Measurements from ENCODE around the gene TTC23.

The TTC23 gene

DNA sequence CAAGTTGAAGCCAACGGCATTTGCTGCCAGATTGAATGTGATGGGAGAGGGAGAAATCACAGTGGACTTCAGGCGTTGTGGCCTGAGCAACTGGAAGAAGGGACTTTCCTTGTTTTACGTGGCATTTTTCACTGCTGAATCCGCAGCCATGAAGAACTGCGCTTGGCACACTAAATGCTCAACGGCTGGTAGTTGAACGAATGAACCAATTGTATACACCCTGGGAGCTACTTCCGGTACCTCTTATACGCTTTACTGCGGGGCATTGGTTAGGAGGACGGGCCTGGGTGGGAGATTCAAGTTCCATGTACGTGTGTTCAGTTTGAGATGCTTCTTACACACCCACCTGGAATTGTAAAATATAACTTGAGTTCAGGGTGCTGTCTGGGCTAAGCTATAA, 139.3 kb downstream of the TTC23 start:
- no peak for TF ChIP-seq L3MBTL2 (conservative IDR thresholded peaks at IDR 0.05)
- TF ChIP-seq, protein P1, sequence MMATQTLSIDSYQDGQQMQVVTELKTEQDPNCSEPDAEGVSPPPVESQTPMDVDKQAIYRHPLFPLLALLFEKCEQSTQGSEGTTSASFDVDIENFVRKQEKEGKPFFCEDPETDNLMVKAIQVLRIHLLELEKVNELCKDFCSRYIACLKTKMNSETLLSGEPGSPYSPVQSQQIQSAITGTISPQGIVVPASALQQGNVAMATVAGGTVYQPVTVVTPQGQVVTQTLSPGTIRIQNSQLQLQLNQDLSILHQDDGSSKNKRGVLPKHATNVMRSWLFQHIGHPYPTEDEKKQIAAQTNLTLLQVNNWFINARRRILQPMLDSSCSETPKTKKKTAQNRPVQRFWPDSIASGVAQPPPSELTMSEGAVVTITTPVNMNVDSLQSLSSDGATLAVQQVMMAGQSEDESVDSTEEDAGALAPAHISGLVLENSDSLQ (IDR thresholded peaks at IDR 0.05): no peak
- TF ChIP-seq SUZ12 (IDR thresholded peaks at IDR 0.05): no peak
- no peak for TF ChIP-seq NFRKB (IDR thresholded peaks at IDR 0.05)
- TF ChIP-seq TARDBP (IDR thresholded peaks at IDR 0.05): no peak
- TF ChIP-seq SP1 (IDR thresholded peaks at IDR 0.05): no peak
- TF ChIP-seq HDGF (IDR thresholded peaks at IDR 0.05; ENCODE audit: borderline replicate concordance): no peak
- TF ChIP-seq BHLHE40 (IDR thresholded peaks at IDR 0.05; ENCODE audit: borderline replicate concordance): no peak
- no peak for TF ChIP-seq ZNF384 (IDR thresholded peaks at IDR 0.05)
- TF ChIP-seq ARNT (IDR thresholded peaks at IDR 0.05): no peak
- no peak for TF ChIP-seq FOXM1 (IDR thresholded peaks at IDR 0.05; ENCODE audit: borderline replicate concordance)
- TF ChIP-seq FOXK2 (IDR thresholded peaks at IDR 0.05): no peak
- TF ChIP-seq LEF1 (IDR thresholded peaks at IDR 0.05; ENCODE audit: borderline replicate concordance): no peak
- TF ChIP-seq FOXA1 (IDR thresholded peaks at IDR 0.05): no peak
- no peak for TF ChIP-seq CTBP1 (IDR thresholded peaks at IDR 0.05; ENCODE audit: borderline replicate concordance)
- TF ChIP-seq ELF4 (IDR thresholded peaks at IDR 0.05): no peak
- CTCF ChIA-PET: interaction anchor here (0.7 kb wide), 1 partner anchor 10 kb away, joined by 3 read pairs; no protein-coding TSS in a partner anchor
- DNase-seq (ENCODE audit: extremely low spot score): no peak
- POLR2A ChIA-PET: interaction anchor here (1.2 kb wide), 1 partner anchor 138 kb away, joined by 4 read pairs; no protein-coding TSS in a partner anchor

DNA sequence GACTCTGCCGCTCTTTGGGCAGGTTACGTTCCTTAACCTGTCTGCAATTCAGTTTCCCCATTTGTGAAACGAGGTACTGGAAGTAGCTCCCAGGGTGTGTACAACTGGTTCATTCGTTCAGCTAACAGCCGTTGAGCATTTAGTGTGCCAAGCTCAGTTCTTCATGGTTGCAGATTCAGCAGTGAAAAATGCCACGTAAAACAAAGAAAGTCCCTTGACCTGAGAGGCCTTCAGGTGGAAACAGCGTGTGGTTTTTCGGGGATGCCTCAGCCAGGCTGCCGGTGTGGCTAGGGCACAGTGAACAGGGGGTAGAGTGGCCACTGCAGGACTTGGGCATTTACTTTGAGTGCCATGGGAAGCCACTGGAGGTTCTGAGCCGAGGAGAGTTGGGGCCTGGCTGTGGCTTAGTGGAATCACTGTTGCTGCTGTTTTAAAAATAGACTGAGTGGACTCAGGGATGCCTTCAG, 139.8 kb downstream of the TTC23 start:
- POLR2A ChIA-PET: interaction anchor here (1.2 kb wide), 1 partner anchor 138 kb away, joined by 4 read pairs; no protein-coding TSS in a partner anchor
- no peak for DNase-seq (ENCODE audit: extremely low spot score)
- TF ChIP-seq BHLHE40 (IDR thresholded peaks at IDR 0.05; ENCODE audit: borderline replicate concordance): no peak
- TF ChIP-seq, protein P1 (IDR thresholded peaks at IDR 0.05): no peak
- TF ChIP-seq FOXA1 (IDR thresholded peaks at IDR 0.05): no peak
- TF ChIP-seq HDGF (IDR thresholded peaks at IDR 0.05; ENCODE audit: borderline replicate concordance): no peak
- no peak for TF ChIP-seq LEF1 (IDR thresholded peaks at IDR 0.05; ENCODE audit: borderline replicate concordance)
- no peak for TF ChIP-seq TARDBP (IDR thresholded peaks at IDR 0.05)
- TF ChIP-seq FOXM1 (IDR thresholded peaks at IDR 0.05; ENCODE audit: borderline replicate concordance): no peak
- no peak for TF ChIP-seq FOXK2 (IDR thresholded peaks at IDR 0.05)
- TF ChIP-seq NFRKB (IDR thresholded peaks at IDR 0.05): no peak
- TF ChIP-seq CTBP1 (IDR thresholded peaks at IDR 0.05; ENCODE audit: borderline replicate concordance): no peak
- TF ChIP-seq ARNT (IDR thresholded peaks at IDR 0.05): no peak
- no peak for TF ChIP-seq L3MBTL2 (conservative IDR thresholded peaks at IDR 0.05)
- no peak for TF ChIP-seq SUZ12 (IDR thresholded peaks at IDR 0.05)
- TF ChIP-seq SP1 (IDR thresholded peaks at IDR 0.05): no peak
- TF ChIP-seq ELF4 (IDR thresholded peaks at IDR 0.05): no peak
- no peak for TF ChIP-seq ZNF384 (IDR thresholded peaks at IDR 0.05)
- CTCF ChIA-PET: interaction anchor here (0.5 to 1.3 kb wide), 3 partner anchors 9 to 302 kb away, joined by 3 to 5 read pairs (median 5); no protein-coding TSS in a partner anchor

DNA sequence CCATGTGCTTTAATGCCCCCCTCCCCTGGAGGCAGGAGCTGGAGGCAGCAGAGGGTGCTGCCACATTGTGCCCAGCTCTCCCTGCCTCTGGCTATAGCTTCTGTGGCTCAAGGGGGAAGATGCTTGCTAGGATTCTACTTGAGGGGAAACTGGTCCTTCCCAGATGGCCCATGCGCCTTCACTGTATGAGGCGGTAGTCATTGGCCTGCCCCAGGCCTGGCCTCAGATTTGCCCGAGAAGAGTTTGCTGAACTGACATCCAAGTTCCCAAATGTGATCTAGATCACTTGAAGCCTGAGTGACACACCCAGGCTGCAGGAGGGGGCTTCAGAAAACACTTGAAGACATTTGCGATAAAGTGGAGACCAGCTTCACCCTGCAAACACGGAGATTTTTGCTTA, 140.4 kb downstream of the TTC23 start:
- DNase-seq (ENCODE audit: extremely low spot score): no peak
- POLR2A ChIA-PET: no interaction called here
- CTCF ChIA-PET: interaction anchor here (0.5 to 1.3 kb wide), 3 partner anchors 15 to 595 kb away, joined by 3 to 5 read pairs (median 5); no protein-coding TSS in a partner anchor
- TF ChIP-seq SUZ12 (IDR thresholded peaks at IDR 0.05) (no peak), NFRKB (IDR thresholded peaks at IDR 0.05) (no peak), CTBP1 (IDR thresholded peaks at IDR 0.05; ENCODE audit: borderline replicate concordance) (no peak), TARDBP (IDR thresholded peaks at IDR 0.05) (no peak), SP1 (IDR thresholded peaks at IDR 0.05) (no peak), HDGF (IDR thresholded peaks at IDR 0.05; ENCODE audit: borderline replicate concordance) (no peak), ELF4 (IDR thresholded peaks at IDR 0.05) (no peak), LEF1 (IDR thresholded peaks at IDR 0.05; ENCODE audit: borderline replicate concordance) (no peak), L3MBTL2 (conservative IDR thresholded peaks at IDR 0.05) (no peak), BHLHE40 (IDR thresholded peaks at IDR 0.05; ENCODE audit: borderline replicate concordance) (no peak), FOXM1 (IDR thresholded peaks at IDR 0.05; ENCODE audit: borderline replicate concordance) (no peak), ARNT (IDR thresholded peaks at IDR 0.05) (no peak), FOXK2 (IDR thresholded peaks at IDR 0.05) (no peak), ZNF384 (IDR thresholded peaks at IDR 0.05) (no peak), FOXA1 (IDR thresholded peaks at IDR 0.05) (no peak)
- TF ChIP-seq, protein P1 (IDR thresholded peaks at IDR 0.05): no peak

DNA sequence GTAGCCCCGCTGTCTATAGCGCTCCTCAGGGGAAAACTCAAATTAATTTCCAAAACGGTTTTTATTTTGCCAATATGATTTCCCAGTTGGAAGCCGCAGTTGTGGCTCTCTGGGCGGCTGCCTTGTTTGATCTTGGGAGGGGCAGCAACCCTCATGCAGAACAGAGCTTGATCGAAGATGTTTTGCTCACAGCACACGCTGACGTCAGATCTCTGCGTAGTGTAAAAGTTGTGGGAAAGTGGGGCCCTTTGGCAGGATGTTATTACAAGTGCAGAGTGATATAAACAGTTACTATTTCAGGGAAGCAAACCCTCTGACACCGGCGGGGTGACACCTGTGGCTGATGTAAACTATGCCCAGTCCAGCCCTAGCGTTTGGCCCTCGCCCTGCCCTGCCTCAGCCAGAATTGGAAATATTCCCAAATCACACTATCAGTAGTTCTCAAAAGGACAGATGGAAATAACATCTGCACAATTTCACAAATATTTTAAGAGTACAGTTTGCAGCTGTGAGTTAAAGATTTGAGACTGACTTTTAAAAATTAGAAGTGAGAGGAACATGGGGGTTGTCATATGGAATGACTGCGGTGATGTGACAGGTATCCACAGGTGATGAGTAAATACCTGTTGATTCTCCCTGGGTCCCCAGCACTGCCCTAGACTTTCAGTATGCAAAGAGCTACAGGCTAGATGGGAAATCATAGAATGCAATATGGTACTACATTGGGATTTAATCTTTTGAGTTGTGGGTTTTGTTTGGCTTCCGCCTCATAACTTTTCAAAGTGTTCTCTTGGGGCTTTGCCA, 142.8 kb downstream of the TTC23 start:
- ChIA-PET POLR2A (interaction anchor here (0.9 kb wide), 1 partner anchor 15 kb away, joined by 3 read pairs; no protein-coding TSS in a partner anchor), CTCF (interaction anchor here (0.7 to 1.5 kb wide), 3 partner anchors 8 to 94 kb away, joined by 3 to 4 read pairs (median 3); no protein-coding TSS in a partner anchor)
- no peak for DNase-seq (ENCODE audit: extremely low spot score)
- TF ChIP-seq BHLHE40 (IDR thresholded peaks at IDR 0.05; ENCODE audit: borderline replicate concordance) (no peak), FOXA1 (IDR thresholded peaks at IDR 0.05) (no peak), TARDBP (IDR thresholded peaks at IDR 0.05) (no peak), CTBP1 (IDR thresholded peaks at IDR 0.05; ENCODE audit: borderline replicate concordance) (no peak), SUZ12 (IDR thresholded peaks at IDR 0.05) (no peak)

Measured in HEK293T (cell line).